Measurements from ENCODE around the gene PCNX3. TPM values are rescaled to one million over a fixed set of nuclear protein-coding genes. Genes with fewer than 3 reads are reported as not detected.

The PCNX3 gene
- total RNA-seq, 3 donors from 2014 or later: 13.4 to 21.0 (median 20.1) TPM

- DNase-seq (ENCODE audit: low spot score in 2 of 2): no peak
- peak overlapping the region; percentile 96 to 97 for H3K27ac ChIP-seq
- H3K27me3 ChIP-seq: no peaks in the 10 kb centered on the region
- peak overlapping the region; percentile 60 to 91 (median 75) for H3K4me3 ChIP-seq
- no peak for TF ChIP-seq CTCF (IDR thresholded peaks at IDR 0.05)
- TF ChIP-seq POLR2AphosphoS5 (IDR thresholded peaks at IDR 0.05): peak in 1 of 3 donors; percentile 10
- no peak for TF ChIP-seq POLR2A (IDR thresholded peaks at IDR 0.05)
- intact Hi-C loops (cut with DNase I; ENCODE audit: low total_unique reads): loop anchor here (5.0 kb wide), 1 partner anchor 37 kb away; the partner anchor contains the start of gene MAP3K11
- no peaks in the 10 kb centered on the region for H3K36me3 ChIP-seq
- peaks cover 38% of the 10 kb centered on the region in 2 donors for H3K4me1 ChIP-seq
- no peaks in the 10 kb centered on the region for H3K9me3 ChIP-seq
These were observed 40.6 kb upstream of the PCNX3 start for GRCh38 chr11:65574811-65575567.

GRCh38 chr11:65575568-65576231 lies 39.9 kb upstream of the PCNX3 start, which contains the start of gene EHBP1L1:
Gene EHBP1L1 (plus strand): TSS chr11:65576053. CDS start chr11:65576303, 250 bp downstream.
- Histone ChIP-seq H3K4me1 (peaks cover 37 to 38% of the 10 kb centered on the region in 2 donors), H3K27ac (peak within 1 kb of the TSS; percentile 96 to 97), H3K36me3 (no peaks in the 10 kb centered on the region), H3K4me3 (peak within 1 kb of the TSS; percentile 60 to 91 (median 75)), H3K9me3 (no peaks in the 10 kb centered on the region), H3K27me3 (no peaks in the 10 kb centered on the region)
- DNase-seq (ENCODE audit: low spot score in 2 of 2): no peak
- intact Hi-C loops (cut with DNase I; ENCODE audit: low total_unique reads): loop anchor here (5.0 kb wide), 1 partner anchor 37 kb away; the partner anchor contains the start of gene MAP3K11
- TF ChIP-seq CTCF (IDR thresholded peaks at IDR 0.05) (no peak), POLR2A (IDR thresholded peaks at IDR 0.05) (no peak), POLR2AphosphoS5 (IDR thresholded peaks at IDR 0.05) (peak in 1 of 3 donors; percentile 10)

GRCh38 chr11:65576232-65576866 lies 39.2 kb upstream of the PCNX3 start:
- no peaks in the 10 kb centered on the region for H3K36me3 ChIP-seq

More at GRCh38 chr11:65576232-65576866, 39.2 kb upstream of the PCNX3 start:
- H3K27ac ChIP-seq: peak overlapping the region; percentile 96 to 97
- peak overlapping the region; percentile 60 to 91 (median 75) for H3K4me3 ChIP-seq
- intact Hi-C loops (cut with DNase I; ENCODE audit: low total_unique reads): loop anchor here (5.0 kb wide), 1 partner anchor 36 kb away; the partner anchor contains the start of gene MAP3K11
- no peak for DNase-seq (ENCODE audit: low spot score in 2 of 2)
- TF ChIP-seq POLR2A (IDR thresholded peaks at IDR 0.05): no peak
- no peak for TF ChIP-seq CTCF (IDR thresholded peaks at IDR 0.05)
- TF ChIP-seq POLR2AphosphoS5 (IDR thresholded peaks at IDR 0.05): no peak
- no peaks in the 10 kb centered on the region for H3K27me3 ChIP-seq
- H3K9me3 ChIP-seq: no peaks in the 10 kb centered on the region
- H3K4me1 ChIP-seq: peaks cover 30 to 32% of the 10 kb centered on the region in 2 donors
